Coronary artery (tissue), 2 donors: ENCODE measurements around the gene RXRG.
A peak's percentile ranks its signal among the peaks of the same experiment; 100 is the strongest.

Source experiments
- DNase-seq: peaks from one replicate; pipeline ENCODE4 v3.0.0-alpha.2; 2017; ENCODE audit warnings: low spot score
- H3K27ac ChIP-seq, 2 donors: fragments of 200-600 bp; sonication (generic); one replicate each; pipeline ENCODE4 v1.5.1; 2016 to 2019
- H3K4me3 ChIP-seq: fragments of 200-600 bp; sonication (generic); 2 replicates; pipeline ENCODE4 v1.5.1; 2016; ENCODE audit warnings: mild to moderate bottlenecking, moderate library complexity
- TF ChIP-seq, protein P1 (sequence below): fragments of 200-600 bp; sonication (generic); IDR thresholded peaks from one replicate; pipeline ENCODE4 v1.5.1; 2019; ENCODE audit warnings: antibody characterized with exemption

Gene RXRG

DNA sequence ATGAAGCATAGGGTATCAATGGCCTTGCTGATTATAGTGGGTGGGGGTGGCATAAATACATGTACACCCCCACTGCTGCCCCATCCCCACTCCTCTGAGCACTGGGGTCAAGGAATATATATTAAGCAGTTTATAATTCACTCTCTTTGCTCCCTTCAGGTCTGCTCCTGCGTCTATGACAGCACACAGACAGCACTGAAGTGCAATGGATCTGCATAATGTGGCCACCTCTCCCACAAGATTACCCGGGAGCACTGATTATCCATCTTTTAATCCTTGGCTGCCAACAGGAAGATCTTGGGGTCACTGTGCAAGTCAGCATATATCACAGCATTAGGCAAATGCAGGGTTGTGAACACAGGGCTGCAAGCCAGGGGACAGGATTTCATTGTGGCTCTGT, 19.3 kb downstream of the RXRG start:
- Histone ChIP-seq H3K27ac (peak overlapping the region in 1 of 2 donors; percentile 59), H3K4me3 (no peak overlapping the region)
- TF ChIP-seq, protein P1, sequence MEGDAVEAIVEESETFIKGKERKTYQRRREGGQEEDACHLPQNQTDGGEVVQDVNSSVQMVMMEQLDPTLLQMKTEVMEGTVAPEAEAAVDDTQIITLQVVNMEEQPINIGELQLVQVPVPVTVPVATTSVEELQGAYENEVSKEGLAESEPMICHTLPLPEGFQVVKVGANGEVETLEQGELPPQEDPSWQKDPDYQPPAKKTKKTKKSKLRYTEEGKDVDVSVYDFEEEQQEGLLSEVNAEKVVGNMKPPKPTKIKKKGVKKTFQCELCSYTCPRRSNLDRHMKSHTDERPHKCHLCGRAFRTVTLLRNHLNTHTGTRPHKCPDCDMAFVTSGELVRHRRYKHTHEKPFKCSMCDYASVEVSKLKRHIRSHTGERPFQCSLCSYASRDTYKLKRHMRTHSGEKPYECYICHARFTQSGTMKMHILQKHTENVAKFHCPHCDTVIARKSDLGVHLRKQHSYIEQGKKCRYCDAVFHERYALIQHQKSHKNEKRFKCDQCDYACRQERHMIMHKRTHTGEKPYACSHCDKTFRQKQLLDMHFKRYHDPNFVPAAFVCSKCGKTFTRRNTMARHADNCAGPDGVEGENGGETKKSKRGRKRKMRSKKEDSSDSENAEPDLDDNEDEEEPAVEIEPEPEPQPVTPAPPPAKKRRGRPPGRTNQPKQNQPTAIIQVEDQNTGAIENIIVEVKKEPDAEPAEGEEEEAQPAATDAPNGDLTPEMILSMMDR: no peak
- DNase-seq: no peak

DNA sequence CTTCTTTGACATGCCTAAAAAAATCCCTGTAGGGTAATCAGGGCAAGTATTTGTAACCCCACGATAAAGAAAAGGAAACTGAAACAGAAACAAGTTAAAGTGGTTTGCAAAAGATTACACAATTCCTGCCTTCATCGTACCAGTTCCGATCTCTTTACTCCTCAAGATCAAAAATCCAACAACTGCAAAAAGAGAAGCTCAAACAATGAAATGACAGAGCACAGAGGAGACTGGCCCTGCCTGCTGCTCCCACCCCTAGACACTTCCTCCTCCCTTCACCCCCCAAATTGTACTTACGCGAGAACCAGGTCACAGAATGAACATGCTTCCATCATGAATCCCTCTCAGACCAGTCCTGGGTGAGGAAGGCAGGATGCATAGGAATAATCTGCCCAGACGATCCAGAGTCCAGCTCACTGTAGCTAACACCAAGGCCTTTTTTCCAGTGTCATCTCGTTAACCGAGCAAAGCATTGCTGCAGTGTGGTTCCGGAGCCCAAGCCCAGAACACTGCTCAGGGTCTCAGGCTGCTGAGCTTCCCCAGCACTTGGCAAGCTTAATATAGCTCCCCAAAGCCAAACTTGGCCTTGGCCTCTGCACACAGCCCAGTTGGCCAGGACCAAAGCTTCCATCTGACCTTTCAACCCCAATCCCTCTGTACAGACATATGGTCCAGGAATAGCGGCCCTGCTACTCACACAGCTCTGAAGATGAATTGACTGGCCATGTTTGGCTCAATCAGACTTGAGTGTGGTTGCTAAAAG, 20.3 kb downstream of the RXRG start:
- DNase-seq: no peak
- peak overlapping the region; percentile 56 for H3K4me3 ChIP-seq
- TF ChIP-seq, protein P1: no peak
- H3K27ac ChIP-seq: peak overlapping the region; percentile 44 to 59

GRCh38 chr1:165423136-165423535, 21.8 kb downstream of the RXRG start:
- Histone ChIP-seq H3K4me3 (no peak overlapping the region), H3K27ac (no peak overlapping the region)
- TF ChIP-seq, protein P1: no peak
- DNase-seq: no peak

DNA sequence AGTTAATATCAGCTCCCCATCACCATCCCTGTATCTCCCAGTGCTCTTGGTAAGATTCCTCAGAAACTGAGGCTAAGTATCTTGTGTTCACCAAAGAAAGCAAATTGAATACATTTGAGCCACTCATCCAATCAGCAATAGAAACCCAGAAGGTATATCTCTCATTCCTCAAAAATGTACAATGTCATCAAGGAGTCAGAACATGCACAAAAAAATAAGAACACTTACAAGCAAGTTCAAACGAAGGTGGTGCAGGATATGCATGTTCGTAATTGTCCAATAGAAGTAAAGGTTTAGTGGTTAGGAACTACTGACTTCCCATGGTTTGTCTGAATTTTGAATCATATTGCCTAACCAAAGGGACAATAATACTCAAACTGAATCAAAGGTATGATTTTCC, 24.3 kb downstream of the RXRG start:
- no peak for DNase-seq
- no peak overlapping the region for H3K27ac ChIP-seq
- TF ChIP-seq, protein P1: no peak
- H3K4me3 ChIP-seq: no peak overlapping the region

GRCh38 chr1:165419839-165420238, 25.1 kb downstream of the RXRG start:
- H3K4me3 ChIP-seq: no peak overlapping the region
- no peak overlapping the region for H3K27ac ChIP-seq
- TF ChIP-seq, protein P1: no peak
- no peak for DNase-seq

DNA sequence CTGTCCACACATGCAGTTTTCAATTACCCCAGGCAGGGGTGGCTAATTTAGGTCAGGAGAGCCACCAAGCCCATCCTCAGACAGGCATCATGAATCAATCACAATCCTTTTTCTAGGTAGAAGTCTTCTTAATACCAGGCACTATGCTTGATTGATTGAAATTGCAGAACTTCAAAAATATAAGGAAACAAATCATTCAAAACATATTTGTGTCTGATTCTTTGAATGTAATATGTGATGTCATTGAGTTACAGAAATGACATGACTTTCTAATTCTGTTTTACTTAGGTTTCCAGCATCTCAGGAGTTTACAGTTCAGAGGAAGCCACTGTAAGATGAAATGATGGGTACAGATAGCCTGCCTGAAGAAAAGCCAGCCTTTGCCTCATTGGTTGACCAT, 26.7 kb downstream of the RXRG start:
- TF ChIP-seq, protein P1: no peak
- DNase-seq: no peak
- H3K27ac ChIP-seq: no peak overlapping the region
- H3K4me3 ChIP-seq: no peak overlapping the region

DNA sequence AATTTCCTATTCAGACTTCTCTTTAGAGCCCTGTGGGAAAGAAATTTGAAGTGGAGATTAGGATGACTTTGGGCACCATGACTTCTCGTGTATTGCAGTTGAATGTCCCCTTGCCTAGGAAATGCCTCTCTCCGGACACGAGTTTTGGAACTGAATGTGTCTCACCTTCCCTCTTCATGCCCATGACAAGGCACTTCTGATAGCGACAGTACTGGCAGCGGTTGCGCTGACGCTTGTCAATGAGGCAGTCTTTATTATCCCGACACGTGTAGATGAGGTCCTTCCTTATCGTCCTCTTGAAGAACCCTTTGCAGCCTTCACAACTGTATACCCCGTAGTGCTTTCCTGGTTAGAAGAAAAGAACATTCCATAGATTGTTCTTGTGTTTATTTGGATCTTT, 28.1 kb downstream of the RXRG start:
- DNase-seq: no peak
- H3K4me3 ChIP-seq: no peak overlapping the region
- no peak overlapping the region for H3K27ac ChIP-seq
- TF ChIP-seq, protein P1: no peak
